ENCODE results near the gene CRLF3.
"Not testable (repeated sequence)": the region's sequence is repeated elsewhere in the genome, so short reads cannot be mapped to it uniquely, and the experiment has no call there.

- not testable (repeated sequence) for TF ChIP-seq CTCF (IDR thresholded peaks at IDR 0.05; ENCODE audit: low read depth, low read length, poor library complexity, severe bottlenecking); EZH2phosphoT487 (IDR thresholded peaks at IDR 0.05; ENCODE audit: borderline replicate concordance, low read length)
Measured at GRCh38 chr17:30750982-30751381, 73.5 kb downstream of the CRLF3 start.

Data from DOHH2 (cell line).